GM13976 (cell line): ENCODE measurements around the gene ANO9.
"Not testable (repeated sequence)": the region's sequence is repeated elsewhere in the genome, so short reads cannot be mapped to it uniquely, and the experiment has no call there.

Experiments used
- DNase-seq: peaks from one replicate; pipeline ENCODE4 v3.0.0; 2012; ENCODE audit warnings: low spot score
- in situ Hi-C: fragments of 300-500 bp; cut with MboI; formaldehyde crosslinking; loops from one replicate; pipeline ENCODE4 v1.12.0; 2022; ENCODE audit warnings: low sequenced_read_pairs, mixed read lengths, inconsistent platforms; ENCODE audit not compliant: unreplicated experiment
- TF ChIP-seq, protein P1 (sequence below): IDR thresholded peaks from 2 replicates; pipeline ENCODE4 v1.5.1; 2012; ENCODE audit warnings: borderline replicate concordance, mild to moderate bottlenecking; ENCODE audit not compliant: insufficient read depth; ENCODE audit errors: extremely low read depth, missing control alignments, control extremely low read depth

ANO9 gene

DNA sequence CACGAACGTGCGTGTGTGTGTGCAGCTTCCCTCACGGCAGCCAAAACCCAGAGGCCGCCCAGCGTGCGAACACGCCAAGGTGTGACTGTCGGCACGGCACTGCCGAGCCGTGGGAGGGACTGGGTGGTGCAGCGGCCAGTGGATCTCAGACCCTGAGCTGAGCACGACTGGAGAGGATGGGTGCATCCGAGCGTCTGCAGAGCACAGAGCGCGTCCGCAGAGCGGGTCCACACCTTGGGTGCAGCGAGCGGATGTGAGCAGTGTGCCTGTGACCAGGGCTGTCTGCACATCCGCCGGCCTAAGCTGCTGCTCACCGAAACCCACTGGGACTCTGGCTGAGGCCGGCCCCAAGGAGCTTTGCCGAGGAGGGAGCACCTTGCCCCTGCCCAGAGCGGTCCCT lies 31.0 kb upstream of the ANO9 start:
- in situ Hi-C loops, result no loop called here
- no peak for DNase-seq
- TF ChIP-seq, protein P1, sequence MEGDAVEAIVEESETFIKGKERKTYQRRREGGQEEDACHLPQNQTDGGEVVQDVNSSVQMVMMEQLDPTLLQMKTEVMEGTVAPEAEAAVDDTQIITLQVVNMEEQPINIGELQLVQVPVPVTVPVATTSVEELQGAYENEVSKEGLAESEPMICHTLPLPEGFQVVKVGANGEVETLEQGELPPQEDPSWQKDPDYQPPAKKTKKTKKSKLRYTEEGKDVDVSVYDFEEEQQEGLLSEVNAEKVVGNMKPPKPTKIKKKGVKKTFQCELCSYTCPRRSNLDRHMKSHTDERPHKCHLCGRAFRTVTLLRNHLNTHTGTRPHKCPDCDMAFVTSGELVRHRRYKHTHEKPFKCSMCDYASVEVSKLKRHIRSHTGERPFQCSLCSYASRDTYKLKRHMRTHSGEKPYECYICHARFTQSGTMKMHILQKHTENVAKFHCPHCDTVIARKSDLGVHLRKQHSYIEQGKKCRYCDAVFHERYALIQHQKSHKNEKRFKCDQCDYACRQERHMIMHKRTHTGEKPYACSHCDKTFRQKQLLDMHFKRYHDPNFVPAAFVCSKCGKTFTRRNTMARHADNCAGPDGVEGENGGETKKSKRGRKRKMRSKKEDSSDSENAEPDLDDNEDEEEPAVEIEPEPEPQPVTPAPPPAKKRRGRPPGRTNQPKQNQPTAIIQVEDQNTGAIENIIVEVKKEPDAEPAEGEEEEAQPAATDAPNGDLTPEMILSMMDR, result no peak

DNA sequence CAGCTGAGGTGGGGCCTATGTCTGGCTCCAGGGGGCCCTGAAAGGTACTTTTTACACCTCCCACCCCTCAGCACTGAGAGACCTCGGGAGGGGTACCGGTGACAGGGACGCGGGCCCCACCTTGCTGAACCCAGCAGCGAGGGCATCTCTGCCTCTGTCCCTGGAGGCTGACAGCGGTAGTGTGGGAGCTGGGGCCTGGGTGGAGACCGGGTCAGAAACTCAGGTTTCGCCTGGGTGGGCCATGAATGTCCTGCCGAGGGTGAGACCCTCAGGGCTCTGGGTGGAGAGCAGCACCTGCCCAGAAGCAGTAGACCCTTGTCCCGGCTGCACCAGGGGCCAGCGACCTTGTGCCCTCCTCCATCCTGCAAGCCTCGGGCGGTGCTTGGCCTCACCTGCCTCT lies 30.5 kb upstream of the ANO9 start:
- in situ Hi-C loops, result no loop called here
- TF ChIP-seq, protein P1, result no peak
- DNase-seq, result no peak

DNA sequence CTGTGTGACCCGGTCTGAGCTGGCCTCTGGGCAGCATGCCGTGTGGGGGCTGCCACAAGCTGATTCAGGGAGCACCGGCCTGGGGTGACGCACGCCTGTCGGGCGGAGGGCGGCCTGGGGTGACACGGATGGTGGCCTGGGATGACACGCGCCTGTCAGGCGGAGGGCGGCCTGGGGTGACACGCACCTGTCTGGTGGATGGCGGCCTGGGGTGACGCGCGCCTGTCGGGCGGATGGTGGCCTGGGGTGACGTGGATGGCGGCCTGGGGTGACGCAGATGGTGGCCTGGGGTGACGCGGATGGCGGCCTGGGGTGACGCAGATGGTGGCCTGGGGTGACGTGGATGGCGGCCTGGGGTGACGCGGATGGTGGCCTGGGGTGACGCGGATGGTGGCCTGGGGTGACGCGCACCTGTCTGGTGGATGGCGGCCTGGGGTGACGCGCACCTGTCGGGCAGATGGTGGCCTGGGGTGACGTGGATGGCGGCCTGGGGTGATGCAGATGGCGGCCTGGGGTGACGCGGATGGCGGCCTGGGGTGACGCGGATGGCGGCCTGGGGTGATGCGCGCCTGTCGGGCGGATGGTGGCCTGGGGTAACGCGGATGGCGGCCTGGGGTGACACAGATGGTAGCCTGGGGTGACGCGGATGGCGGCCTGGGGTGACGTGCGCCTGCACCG lies 29.8 kb upstream of the ANO9 start:
- TF ChIP-seq, protein P1, result no peak
- in situ Hi-C loops, result no loop called here
- DNase-seq, result no peak

DNA sequence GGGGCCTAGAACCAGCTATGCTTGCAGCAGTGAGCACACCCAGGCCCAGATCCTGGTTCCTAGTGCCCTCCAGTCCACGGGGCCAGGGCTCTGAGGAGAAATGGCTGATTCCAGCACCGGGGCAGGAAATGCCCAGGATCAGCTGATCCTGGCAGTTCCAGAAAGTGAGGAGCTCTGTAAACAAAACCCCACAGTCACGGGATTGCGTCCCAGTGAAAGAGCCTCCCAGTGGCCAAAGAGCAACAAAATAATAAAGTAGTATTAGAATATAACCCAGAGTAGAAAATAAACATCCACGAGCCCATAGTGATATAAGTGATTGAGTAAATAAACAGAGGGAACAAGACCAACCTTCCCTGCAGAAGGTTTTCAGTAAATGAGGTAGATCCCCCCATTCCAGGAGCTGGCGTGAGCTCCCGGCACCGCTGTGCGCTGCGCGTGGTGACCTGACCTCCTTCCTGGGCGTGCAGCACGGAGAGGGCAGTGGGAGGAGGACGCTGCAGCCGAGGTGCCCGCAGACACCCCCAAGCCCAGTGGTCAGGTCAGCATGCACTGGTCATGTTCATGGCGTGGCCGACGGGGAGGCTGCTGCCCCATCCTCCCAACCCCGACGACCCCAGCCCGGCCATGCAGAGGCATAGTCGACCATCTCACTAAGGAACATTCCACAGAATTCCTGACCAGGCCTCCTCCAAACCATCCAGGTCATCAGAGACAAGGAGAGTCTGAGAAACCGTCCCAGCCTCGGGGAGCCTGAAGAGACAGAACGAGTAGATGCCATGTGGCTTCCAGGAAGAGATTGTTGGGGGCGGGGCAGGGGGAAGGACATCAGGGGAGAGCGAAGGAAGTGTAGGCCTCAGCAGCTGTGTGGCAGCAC lies 28.1 kb upstream of the ANO9 start:
- in situ Hi-C loops, result no loop called here
- no peak for DNase-seq
- TF ChIP-seq, protein P1, result no peak

DNA sequence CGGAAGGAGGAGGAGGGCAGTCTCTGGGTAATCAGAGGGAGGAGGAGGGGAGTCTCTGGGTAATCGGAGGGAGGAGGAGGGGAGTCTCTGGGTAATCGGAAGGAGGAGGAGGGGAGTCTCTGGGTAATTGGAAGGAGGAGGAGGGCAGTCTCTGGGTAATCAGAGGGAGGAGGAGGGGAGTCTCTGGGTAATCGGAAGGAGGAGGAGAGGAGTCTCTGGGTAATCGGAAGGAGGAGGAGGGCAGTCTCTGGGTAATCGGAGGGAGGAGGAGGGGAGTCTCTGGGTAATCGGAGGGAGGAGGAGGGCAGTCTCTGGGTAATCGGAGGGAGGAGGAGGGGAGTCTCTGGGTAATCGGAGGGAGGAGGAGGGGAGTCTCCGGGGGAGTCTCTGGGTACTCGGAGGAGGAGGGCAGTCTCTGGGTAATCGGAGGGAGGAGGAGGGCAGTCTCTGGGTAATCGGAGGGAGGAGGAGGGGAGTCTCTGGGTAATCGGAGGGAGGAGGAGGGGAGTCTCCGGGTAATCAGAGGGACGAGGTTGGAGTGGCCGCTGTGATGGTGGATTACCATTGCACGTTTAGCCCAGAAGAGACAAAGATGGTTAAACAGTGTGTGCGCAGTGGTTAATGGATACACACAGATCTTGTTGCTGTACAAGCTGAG lies 27.3 kb upstream of the ANO9 start:
- in situ Hi-C loops, DNase-seq: not testable (repeated sequence)

DNA sequence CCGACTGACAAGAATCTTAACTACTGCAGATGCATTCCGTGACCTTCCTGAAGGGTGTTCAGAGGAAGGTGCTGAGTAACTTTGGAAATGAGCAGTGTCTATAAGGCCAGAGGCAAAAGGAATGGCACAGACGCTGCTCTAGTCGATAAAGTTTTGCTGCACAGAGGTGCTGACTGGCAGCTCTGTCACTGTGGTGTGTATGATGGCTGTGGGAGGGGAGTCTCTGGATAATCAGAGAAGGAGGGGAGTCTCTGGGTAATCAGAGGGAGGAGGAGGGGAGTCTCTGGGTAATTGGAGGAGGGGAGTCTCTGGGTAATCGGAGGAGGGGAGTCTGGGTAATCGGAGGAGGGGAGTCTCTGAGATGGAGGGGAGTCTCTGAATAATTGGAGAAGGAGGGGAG lies 26.7 kb upstream of the ANO9 start:
- TF ChIP-seq, protein P1, result no peak
- in situ Hi-C loops, result no loop called here
- no peak for DNase-seq

DNA sequence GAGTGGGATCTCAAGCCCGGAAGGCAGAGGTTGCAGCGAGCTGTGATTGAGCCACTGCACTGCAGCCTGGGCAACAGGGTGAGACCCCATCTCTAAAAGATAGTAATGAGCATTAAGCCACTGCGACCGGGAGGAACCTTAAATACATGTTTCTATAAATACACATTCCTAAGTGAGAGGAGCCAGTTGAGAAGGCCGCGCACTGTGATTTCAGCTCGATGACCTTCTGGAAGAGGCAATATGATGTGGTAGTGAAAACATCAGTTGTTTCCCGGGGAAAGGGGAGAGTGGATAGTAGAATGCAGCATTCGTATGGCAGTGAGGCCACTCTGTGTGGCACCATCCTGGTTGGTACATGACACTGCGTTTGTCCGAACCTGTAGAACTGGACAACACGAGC lies 26.2 kb upstream of the ANO9 start:
- no peak for DNase-seq
- TF ChIP-seq, protein P1, result no peak

More for the DNA sequence above, 26.2 kb upstream of the ANO9 start:
- in situ Hi-C loops, result no loop called here
